Measurements from ENCODE around the gene LPIN1. TPM values are rescaled to one million over a fixed set of nuclear protein-coding genes. Genes with fewer than 3 reads are reported as not detected.

LPIN1 gene
- total and polyA plus RNA-seq, 2 experiments from 2014 or later = 34.5 to 35.3 TPM

GRCh38 chr2:11788461-11789124, 42.2 kb downstream of the LPIN1 start:
- no peak overlapping the region for H3K4me3 ChIP-seq
- no peak for TF ChIP-seq CTCF (IDR thresholded peaks at IDR 0.05; ENCODE audit: poor library complexity)
- TF ChIP-seq EZH2phosphoT487 (IDR thresholded peaks at IDR 0.05; ENCODE audit: low read depth, severe bottlenecking, unreplicated experiment) = no peak
- no peak for TF ChIP-seq EZH2 (IDR thresholded peaks at IDR 0.05; ENCODE audit: borderline replicate concordance)
- no peaks in the 10 kb centered on the region for H3K36me3 ChIP-seq (replicated peaks; ENCODE audit: insufficient read depth, low read depth)

GRCh38 chr2:11789243-11789642, 42.8 kb downstream of the LPIN1 start:
- no peak overlapping the region for H3K4me3 ChIP-seq
- H3K4me2 ChIP-seq = no peak overlapping the region
- no peaks in the 10 kb centered on the region for H3K36me3 ChIP-seq (replicated peaks; ENCODE audit: insufficient read depth, low read depth)
- WGBS (ENCODE audit: low lambda C conversion rate, missing lambda C conversion rate) = 98% methylated on average over 13 of the region's 13 CpGs
- no peaks in the 10 kb centered on the region for H3K27me3 ChIP-seq
- no peaks in the 10 kb centered on the region for H3K9me2 ChIP-seq (replicated peaks; ENCODE audit: insufficient read depth)
- no peaks in the 10 kb centered on the region for H3K79me2 ChIP-seq
- H3K9me3 ChIP-seq (ENCODE audit: low read depth) = no peaks in the 10 kb centered on the region
- DNase-seq (ENCODE audit: low spot score) = no peak
- H4K20me1 ChIP-seq (ENCODE audit: insufficient read depth, poor library complexity, severe bottlenecking) = no peaks in the 10 kb centered on the region
- H2AFZ ChIP-seq = no peak overlapping the region
- H3K27ac ChIP-seq = no peak overlapping the region
- no peaks in the 10 kb centered on the region for H3K4me1 ChIP-seq (ENCODE audit: insufficient read depth)
- TF ChIP-seq EZH2 (IDR thresholded peaks at IDR 0.05; ENCODE audit: borderline replicate concordance) (no peak), EZH2phosphoT487 (IDR thresholded peaks at IDR 0.05; ENCODE audit: low read depth, severe bottlenecking, unreplicated experiment) (no peak), CTCF (IDR thresholded peaks at IDR 0.05; ENCODE audit: poor library complexity) (no peak)

More at GRCh38 chr2:11788461-11789124, 42.2 kb downstream of the LPIN1 start:
- Histone ChIP-seq H3K4me1 (ENCODE audit: insufficient read depth) (no peaks in the 10 kb centered on the region), H2AFZ (no peak overlapping the region), H3K79me2 (no peaks in the 10 kb centered on the region), H3K27ac (no peak overlapping the region), H3K4me2 (no peak overlapping the region), H3K9me2 (replicated peaks; ENCODE audit: insufficient read depth) (no peaks in the 10 kb centered on the region), H3K9me3 (ENCODE audit: low read depth) (no peaks in the 10 kb centered on the region), H4K20me1 (ENCODE audit: insufficient read depth, poor library complexity, severe bottlenecking) (peaks cover 2% of the 10 kb centered on the region), H3K27me3 (no peaks in the 10 kb centered on the region)
- WGBS (ENCODE audit: low lambda C conversion rate, missing lambda C conversion rate) = 88% methylated on average over 7 of the region's 7 CpGs
- DNase-seq (ENCODE audit: low spot score) = no peak

GRCh38 chr2:11790228-11790627, 43.8 kb downstream of the LPIN1 start:
- DNase-seq (ENCODE audit: low spot score) = no peak
- no peaks in the 10 kb centered on the region for H3K79me2 ChIP-seq
- no peak overlapping the region for H3K4me2 ChIP-seq
- H3K9me2 ChIP-seq (replicated peaks; ENCODE audit: insufficient read depth) = no peaks in the 10 kb centered on the region
- H3K4me1 ChIP-seq (ENCODE audit: insufficient read depth) = no peaks in the 10 kb centered on the region
- no peaks in the 10 kb centered on the region for H3K9me3 ChIP-seq (ENCODE audit: low read depth)
- H3K4me3 ChIP-seq = no peak overlapping the region
- no peak overlapping the region for H3K27ac ChIP-seq
- no peak overlapping the region for H2AFZ ChIP-seq
- no peaks in the 10 kb centered on the region for H3K36me3 ChIP-seq (replicated peaks; ENCODE audit: insufficient read depth, low read depth)
- H3K27me3 ChIP-seq = no peaks in the 10 kb centered on the region
- WGBS (ENCODE audit: low lambda C conversion rate, missing lambda C conversion rate) = 94% methylated on average over 7 of the region's 7 CpGs
- no peaks in the 10 kb centered on the region for H4K20me1 ChIP-seq (ENCODE audit: insufficient read depth, poor library complexity, severe bottlenecking)
- TF ChIP-seq EZH2phosphoT487 (IDR thresholded peaks at IDR 0.05; ENCODE audit: low read depth, severe bottlenecking, unreplicated experiment) (no peak), CTCF (IDR thresholded peaks at IDR 0.05; ENCODE audit: poor library complexity) (no peak), EZH2 (IDR thresholded peaks at IDR 0.05; ENCODE audit: borderline replicate concordance) (no peak)
